Measurements from ENCODE around the gene IGFBP7.

The IGFBP7 gene

GRCh38 chr4:57131849-57132742, 21.9 kb upstream of the IGFBP7 start:
- DNase-seq (ENCODE audit: extremely low read depth in 1 of 2, low read depth in 1 of 2): no peak

- no peak for DNase-seq (ENCODE audit: extremely low read depth in 1 of 2, low read depth in 1 of 2)
Measured at GRCh38 chr4:57129477-57129876, 19.3 kb upstream of the IGFBP7 start.

GRCh38 chr4:57127361-57127760, 17.2 kb upstream of the IGFBP7 start:
- DNase-seq (ENCODE audit: extremely low read depth in 1 of 2, low read depth in 1 of 2): no peak

- DNase-seq (ENCODE audit: extremely low read depth in 1 of 2, low read depth in 1 of 2): no peak
Measured at GRCh38 chr4:57125996-57126395, 15.8 kb upstream of the IGFBP7 start.

- no peak for DNase-seq (ENCODE audit: extremely low read depth in 1 of 2, low read depth in 1 of 2)
Measured at GRCh38 chr4:57124145-57124544, 14.0 kb upstream of the IGFBP7 start.

GRCh38 chr4:57122959-57123358, 12.8 kb upstream of the IGFBP7 start:
- no peak for DNase-seq (ENCODE audit: extremely low read depth in 1 of 2, low read depth in 1 of 2)

GRCh38 chr4:57119054-57119651, 9.0 kb upstream of the IGFBP7 start:
- no peak for DNase-seq (ENCODE audit: extremely low read depth in 1 of 2, low read depth in 1 of 2)

GRCh38 chr4:57117491-57117890, 7.3 kb upstream of the IGFBP7 start:
- no peak for DNase-seq (ENCODE audit: extremely low read depth in 1 of 2, low read depth in 1 of 2)

GRCh38 chr4:57116245-57116644, 6.1 kb upstream of the IGFBP7 start:
- no peak for DNase-seq (ENCODE audit: extremely low read depth in 1 of 2, low read depth in 1 of 2)

- DNase-seq (ENCODE audit: extremely low read depth in 1 of 2, low read depth in 1 of 2): no peak
Measured at GRCh38 chr4:57114973-57115372, 4.8 kb upstream of the IGFBP7 start.

GRCh38 chr4:57113870-57114269, 3.7 kb upstream of the IGFBP7 start:
- DNase-seq (ENCODE audit: extremely low read depth in 1 of 2, low read depth in 1 of 2): no peak

GRCh38 chr4:57110640-57111511, 691 bp upstream of the IGFBP7 start:
- no peak for DNase-seq (ENCODE audit: extremely low read depth in 1 of 2, low read depth in 1 of 2)

GRCh38 chr4:57109411-57109846, 756 bp downstream of the IGFBP7 start:
- DNase-seq (ENCODE audit: extremely low read depth in 1 of 2, low read depth in 1 of 2): no peak

- no peak for DNase-seq (ENCODE audit: extremely low read depth in 1 of 2, low read depth in 1 of 2)
Measured at GRCh38 chr4:57106181-57106580, 4.0 kb downstream of the IGFBP7 start.

- DNase-seq (ENCODE audit: extremely low read depth in 1 of 2, low read depth in 1 of 2): no peak
Measured at GRCh38 chr4:57104706-57105560, 5.3 kb downstream of the IGFBP7 start.

GRCh38 chr4:57103051-57103450, 7.1 kb downstream of the IGFBP7 start:
- DNase-seq (ENCODE audit: extremely low read depth in 1 of 2, low read depth in 1 of 2): no peak

GRCh38 chr4:57102050-57102624, 8.0 kb downstream of the IGFBP7 start:
- no peak for DNase-seq (ENCODE audit: extremely low read depth in 1 of 2, low read depth in 1 of 2)

GRCh38 chr4:57100979-57101651, 9.1 kb downstream of the IGFBP7 start:
- DNase-seq (ENCODE audit: extremely low read depth in 1 of 2, low read depth in 1 of 2): no peak

- DNase-seq (ENCODE audit: extremely low read depth in 1 of 2, low read depth in 1 of 2): no peak
Measured at GRCh38 chr4:57099363-57099762, 10.8 kb downstream of the IGFBP7 start.

- DNase-seq (ENCODE audit: extremely low read depth in 1 of 2, low read depth in 1 of 2): no peak
Measured at GRCh38 chr4:57098941-57099340, 11.2 kb downstream of the IGFBP7 start.
